Heart left ventricle (tissue), 13 donors: ENCODE data around the gene PREX1.

ENCODE experiments used
- POLR2A ChIP-seq, 2 donors: fragments of 450-650 bp; IDR thresholded peaks; one replicate each; pipeline ENCODE4 v1.6.1; 2017; ENCODE audit warnings: antibody characterized with exemption in 2 of 2, mild to moderate bottlenecking in 2 of 2, moderate library complexity in 2 of 2
- TF ChIP-seq, protein P1 (sequence below), 12 donors: fragments of 200-600 bp; sonication (generic) in 4 of 12; IDR thresholded peaks; one replicate each; pipeline versions ENCODE4 v1.5.0 to v1.8.0; 2018 to 2022; ENCODE audit warnings: antibody characterized with exemption in 12 of 12, mild to moderate bottlenecking in 5 of 12
- donor health status: ischemic (EF 13 %, LVEDD 7.1; RV severe dilation, severe dysfunction).
- donor health status: DM: no; HTN: yes; CAD: no.
- donor health status: DM: no; HTN: no; CAD: no.
- donor health status: ischemic (EF 25% LVEDD 6.9; RV normal size, moderate dysfunction).
- donor health status: ischemic (EF 25% LVEDD 5.7; RV mildly dilated, moderate dysfunction).
- donor health status: ischemic (EF 35%, LVEDD 5.7; RV mildly dilated, moderate dysfunction).
- donor health status: nonischemic (EF 11% LVEDD 7.7; RV severe dilation, severe dysfunction).
- donor health status: DM: yes; HTN: yes; CAD: no.
- donor health status: PGD.
- donor health status: ischemic (EF 29% LVEDD 5.4; RV normal size, mild dysfunction).
- donor health status: nonischemic (EF 23%, LVEDD 6.1; RV moderate dilation, normal function).

GRCh38 chr20:48597521-48598302, 230.1 kb downstream of the PREX1 start:
- TF ChIP-seq, protein P1, sequence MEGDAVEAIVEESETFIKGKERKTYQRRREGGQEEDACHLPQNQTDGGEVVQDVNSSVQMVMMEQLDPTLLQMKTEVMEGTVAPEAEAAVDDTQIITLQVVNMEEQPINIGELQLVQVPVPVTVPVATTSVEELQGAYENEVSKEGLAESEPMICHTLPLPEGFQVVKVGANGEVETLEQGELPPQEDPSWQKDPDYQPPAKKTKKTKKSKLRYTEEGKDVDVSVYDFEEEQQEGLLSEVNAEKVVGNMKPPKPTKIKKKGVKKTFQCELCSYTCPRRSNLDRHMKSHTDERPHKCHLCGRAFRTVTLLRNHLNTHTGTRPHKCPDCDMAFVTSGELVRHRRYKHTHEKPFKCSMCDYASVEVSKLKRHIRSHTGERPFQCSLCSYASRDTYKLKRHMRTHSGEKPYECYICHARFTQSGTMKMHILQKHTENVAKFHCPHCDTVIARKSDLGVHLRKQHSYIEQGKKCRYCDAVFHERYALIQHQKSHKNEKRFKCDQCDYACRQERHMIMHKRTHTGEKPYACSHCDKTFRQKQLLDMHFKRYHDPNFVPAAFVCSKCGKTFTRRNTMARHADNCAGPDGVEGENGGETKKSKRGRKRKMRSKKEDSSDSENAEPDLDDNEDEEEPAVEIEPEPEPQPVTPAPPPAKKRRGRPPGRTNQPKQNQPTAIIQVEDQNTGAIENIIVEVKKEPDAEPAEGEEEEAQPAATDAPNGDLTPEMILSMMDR (IDR thresholded peaks at IDR 0.05) = no peak
- no peak for TF ChIP-seq POLR2A (IDR thresholded peaks at IDR 0.05)
